Measurements from ENCODE around the gene LSM2. TPM values are rescaled to one million over a fixed set of nuclear protein-coding genes. Genes with fewer than 3 reads are reported as not detected.

LSM2 gene
- total RNA-seq, 1 donor from 2014 or later = 68.2 TPM

GRCh38 chr6:31776989-31777666 lies 29.6 kb downstream of the LSM2 start, which contains the start of gene VWA7:
VWA7 (minus strand) TSS chr6:31777328; CDS start chr6:31776779, 549 bp downstream.
- Mint-ChIP-seq H3K36me3 (ENCODE audit: unreplicated experiment) (no peaks in the 10 kb centered on the region), H3K9me3 (ENCODE audit: unreplicated experiment) (peaks cover 2% of the 10 kb centered on the region), H3K27me3 (ENCODE audit: unreplicated experiment) (no peaks in the 10 kb centered on the region), H3K4me1 (ENCODE audit: low read depth, unreplicated experiment) (no peaks in the 10 kb centered on the region), H3K4me3 (ENCODE audit: unreplicated experiment) (no peak within 1 kb of the TSS), H3K27ac (ENCODE audit: unreplicated experiment) (no peak within 1 kb of the TSS)
- peak; percentile 29 for DNase-seq
- no peak for TF ChIP-seq CTCF (IDR thresholded peaks at IDR 0.05; ENCODE audit: partially characterized antibody, unreplicated experiment)

GRCh38 chr6:31776485-31776988 lies 30.2 kb downstream of the LSM2 start:
- H3K9me3 Mint-ChIP-seq (ENCODE audit: unreplicated experiment) = peaks cover 1% of the 10 kb centered on the region
- H3K27ac Mint-ChIP-seq (ENCODE audit: unreplicated experiment) = no peak overlapping the region
- no peaks in the 10 kb centered on the region for H3K4me1 Mint-ChIP-seq (ENCODE audit: low read depth, unreplicated experiment)
- no peaks in the 10 kb centered on the region for H3K27me3 Mint-ChIP-seq (ENCODE audit: unreplicated experiment)
- no peak for TF ChIP-seq CTCF (IDR thresholded peaks at IDR 0.05; ENCODE audit: partially characterized antibody, unreplicated experiment)
- no peak for DNase-seq
- H3K36me3 Mint-ChIP-seq (ENCODE audit: unreplicated experiment) = no peaks in the 10 kb centered on the region
- H3K4me3 Mint-ChIP-seq (ENCODE audit: unreplicated experiment) = no peak overlapping the region

- DNase-seq = no peak
- no peak overlapping the region for H3K27ac Mint-ChIP-seq (ENCODE audit: unreplicated experiment)
- peaks cover 1% of the 10 kb centered on the region for H3K9me3 Mint-ChIP-seq (ENCODE audit: unreplicated experiment)
- H3K36me3 Mint-ChIP-seq (ENCODE audit: unreplicated experiment) = no peaks in the 10 kb centered on the region
- no peaks in the 10 kb centered on the region for H3K27me3 Mint-ChIP-seq (ENCODE audit: unreplicated experiment)
- no peaks in the 10 kb centered on the region for H3K4me1 Mint-ChIP-seq (ENCODE audit: low read depth, unreplicated experiment)
- TF ChIP-seq CTCF (IDR thresholded peaks at IDR 0.05; ENCODE audit: partially characterized antibody, unreplicated experiment) = no peak
- H3K4me3 Mint-ChIP-seq (ENCODE audit: unreplicated experiment) = no peak overlapping the region
Measured at GRCh38 chr6:31775633-31776484, 30.9 kb downstream of the LSM2 start.

- peaks cover 1% of the 10 kb centered on the region for H3K9me3 Mint-ChIP-seq (ENCODE audit: unreplicated experiment)
- no peak for TF ChIP-seq CTCF (IDR thresholded peaks at IDR 0.05; ENCODE audit: partially characterized antibody, unreplicated experiment)
Measured at GRCh38 chr6:31775184-31775583, 31.6 kb downstream of the LSM2 start.

More at GRCh38 chr6:31775184-31775583, 31.6 kb downstream of the LSM2 start:
- H3K36me3 Mint-ChIP-seq (ENCODE audit: unreplicated experiment) = no peaks in the 10 kb centered on the region
- no peak for DNase-seq
- H3K4me1 Mint-ChIP-seq (ENCODE audit: low read depth, unreplicated experiment) = no peaks in the 10 kb centered on the region
- H3K27me3 Mint-ChIP-seq (ENCODE audit: unreplicated experiment) = no peaks in the 10 kb centered on the region
- no peak overlapping the region for H3K4me3 Mint-ChIP-seq (ENCODE audit: unreplicated experiment)
- H3K27ac Mint-ChIP-seq (ENCODE audit: unreplicated experiment) = no peak overlapping the region
